Body of pancreas (tissue), 4 donors: ENCODE data around the gene COL6A3. TPM values are rescaled to one million over a fixed set of nuclear protein-coding genes. Genes with fewer than 3 reads are reported as not detected.
A peak's percentile ranks its signal among the peaks of the same experiment; 100 is the strongest.

ENCODE experiments used
- ATAC-seq: fragments of 150-250 bp; one replicate; pipeline ENCODE4 v1.9.1; 2016
- DNase-seq, 4 donors: peaks; one replicate each; pipeline ENCODE4 v3.0.0-alpha.2; 2019
- H3K27ac ChIP-seq, 4 donors: fragments of 200-600 bp; sonication (generic); 1 replicate in 3 of 4; 2 replicates in 1 of 4; pipeline versions ENCODE4 v1.5.1 to v1.6.1; 2016 to 2019; ENCODE audit warnings: mild to moderate bottlenecking in 1 of 4, mixed read lengths in 1 of 4, moderate library complexity in 1 of 4
- H3K27me3 ChIP-seq, 2 donors: fragments of 200-600 bp; sonication (generic); one replicate each; pipeline ENCODE4 v1.6.0; 2016; ENCODE audit warnings: mild to moderate bottlenecking in 1 of 2
- H3K36me3 ChIP-seq, 2 donors: fragments of 200-600 bp; sonication (generic); replicated peaks in 1 of 2; 2 replicates each; pipeline ENCODE4 v1.5.1; 2016; ENCODE audit warnings: low read depth in 2 of 2; ENCODE audit not compliant: insufficient read depth in 1 of 2
- H3K4me1 ChIP-seq: fragments of 200-600 bp; sonication (generic); one replicate; pipeline ENCODE4 v1.6.0; 2016
- H3K4me3 ChIP-seq, 2 donors: fragments of 200-600 bp; sonication (generic); 1 replicate in 1 of 2; 2 replicates in 1 of 2; pipeline ENCODE4 v1.5.1; 2016 to 2019
- H3K9me3 ChIP-seq, 3 donors: fragments of 200-600 bp; sonication (generic); 1 replicate in 2 of 3; 2 replicates in 1 of 3; pipeline ENCODE4 v1.5.1; 2016
- CTCF ChIP-seq, 7 experiments: fragments of 450-650 bp in 4 of 7; fragments of 200-600 bp in 3 of 7; sonication (generic) in 3 of 7; IDR thresholded peaks; one replicate each; pipeline ENCODE4 v1.5.1; 2016 to 2019; ENCODE audit warnings: antibody characterized with exemption in 7 of 7
- POLR2A ChIP-seq, 3 donors: fragments of 450-650 bp; IDR thresholded peaks; one replicate each; pipeline ENCODE4 v1.6.1; 2016; ENCODE audit warnings: antibody characterized with exemption in 3 of 3, mild to moderate bottlenecking in 2 of 3
- WGBS, 2 donors: methylation state at CpG; one replicate each; pipeline ENCODE4 v1.1.5; 2017; 5-methylcytosine and 5-hydroxymethylcytosine counted together
- intact Hi-C: fragments of 100-400 bp; cut with DNase I; formaldehyde crosslinking; loops from one replicate; pipeline ENCODE4 v1.15.1; 2023
- total RNA-seq, 2 donors: library from RNA; depleted of rRNA; stranded (reverse); fragments of >200 nt; gene quantifications; one replicate each; pipeline ENCODE4 v1.1.0, GENCODE V29; 2016

COL6A3 gene
- total RNA-seq, 2 donors from 2014 or later: 46.4 to 121 TPM

GRCh38 chr2:237299906-237300305 is 114.1 kb downstream of the COL6A3 start:
- no peak for ATAC-seq
- no peak for DNase-seq
- Histone ChIP-seq H3K36me3 (no peaks in the 10 kb centered on the region), H3K9me3 (no peaks in the 10 kb centered on the region), H3K27ac (no peak overlapping the region), H3K27me3 (no peaks in the 10 kb centered on the region), H3K4me3 (no peak overlapping the region), H3K4me1 (no peaks in the 10 kb centered on the region)
- WGBS, 2 donors: 68 to 82% methylated on average over 3 of the region's 3 CpGs
- intact Hi-C loops: no loop called here
- TF ChIP-seq POLR2A (IDR thresholded peaks at IDR 0.05): no peak
- no peak for TF ChIP-seq CTCF (IDR thresholded peaks at IDR 0.05)

- H3K36me3 ChIP-seq: no peaks in the 10 kb centered on the region
- H3K4me1 ChIP-seq: no peaks in the 10 kb centered on the region
- intact Hi-C loops: no loop called here
- WGBS, 2 donors: 69 to 73% methylated on average over 10 of the region's 10 CpGs
- DNase-seq (no peak), ATAC-seq (no peak)
- TF ChIP-seq CTCF (IDR thresholded peaks at IDR 0.05) (no peak), POLR2A (IDR thresholded peaks at IDR 0.05) (no peak)
- no peaks in the 10 kb centered on the region for H3K9me3 ChIP-seq
- H3K27ac ChIP-seq: no peak overlapping the region
- no peaks in the 10 kb centered on the region for H3K27me3 ChIP-seq
- H3K4me3 ChIP-seq: no peak overlapping the region
Observed at GRCh38 chr2:237298151-237299118, 115.5 kb downstream of the COL6A3 start.

- no peak for DNase-seq
Observed at GRCh38 chr2:237297421-237298150, 116.4 kb downstream of the COL6A3 start.

GRCh38 chr2:237296756-237297155 is 117.2 kb downstream of the COL6A3 start:
- no peak for TF ChIP-seq CTCF (IDR thresholded peaks at IDR 0.05)
- no peak for TF ChIP-seq POLR2A (IDR thresholded peaks at IDR 0.05)
- peak; percentile 27 for ATAC-seq
- no peaks in the 10 kb centered on the region for H3K27me3 ChIP-seq
- intact Hi-C loops: no loop called here
- H3K36me3 ChIP-seq: no peaks in the 10 kb centered on the region
- H3K4me1 ChIP-seq: peaks cover 5% of the 10 kb centered on the region
- H3K27ac ChIP-seq: peak overlapping the region in 1 of 4 donors; percentile 17
- WGBS, 2 donors: 31 to 53% methylated on average over 2 of the region's 2 CpGs
- no peak overlapping the region for H3K4me3 ChIP-seq
- no peak for DNase-seq
- H3K9me3 ChIP-seq: no peaks in the 10 kb centered on the region

More at GRCh38 chr2:237297421-237298150, 116.4 kb downstream of the COL6A3 start:
- no peak for ATAC-seq
- no peaks in the 10 kb centered on the region for H3K27me3 ChIP-seq
- H3K4me1 ChIP-seq: no peaks in the 10 kb centered on the region
- no peak for TF ChIP-seq CTCF (IDR thresholded peaks at IDR 0.05)
- no peak for TF ChIP-seq POLR2A (IDR thresholded peaks at IDR 0.05)
- H3K27ac ChIP-seq: no peak overlapping the region
- intact Hi-C loops: no loop called here
- H3K36me3 ChIP-seq: no peaks in the 10 kb centered on the region
- 59 to 65% methylated on average over 6 of the region's 6 CpGs for WGBS, 2 donors
- H3K4me3 ChIP-seq: no peak overlapping the region
- H3K9me3 ChIP-seq: no peaks in the 10 kb centered on the region
